K562 (cell line): ENCODE data around the gene C2CD2L. TPM values are rescaled to one million over a fixed set of nuclear protein-coding genes. Genes with fewer than 3 reads are reported as not detected.

ENCODE experiments used
- BMI1 ChIP-seq: fragments of 150-350 bp; IDR thresholded peaks from 2 replicates; pipeline ENCODE4 v1.6.1; 2014; ENCODE audit warnings: low read length
- CREM ChIP-seq: IDR thresholded peaks from 2 replicates; pipeline ENCODE4 v1.6.1; 2014; ENCODE audit warnings: antibody characterized with exemption, low read depth
- EP300 ChIP-seq: IDR thresholded peaks from 2 replicates; pipeline ENCODE4 v1.6.1; 2012; ENCODE audit warnings: low read length, improper control_type of control experiment
- HDAC6 ChIP-seq: IDR thresholded peaks from 2 replicates; pipeline ENCODE4 v1.6.1; 2012; ENCODE audit warnings: low read depth, mild to moderate bottlenecking, control low read depth, inconsistent platforms, low read length, moderate library complexity
- HSF4 ChIP-seq: fragments of 250-450 bp; sonication (Bioruptor Pico); IDR thresholded peaks from 2 replicates; pipeline ENCODE4 v2.1.2; 2022; ENCODE audit warnings: mild to moderate bottlenecking, moderate library complexity, borderline replicate concordance
- KLF1 ChIP-seq: fragments of 450-650 bp; IDR thresholded peaks from 2 replicates; pipeline ENCODE4 v1.6.1; 2016; ENCODE audit warnings: missing genetic modification characterization, missing compliant biosample characterization
- MCM7 ChIP-seq, 2 experiments: fragments of 450-650 bp; IDR thresholded peaks; 2 replicates each; pipeline ENCODE4 v1.6.1; 2016 to 2018
- MTA2 ChIP-seq: fragments of 450-650 bp; IDR thresholded peaks from 2 replicates; pipeline ENCODE4 v1.6.1; 2016; ENCODE audit warnings: low read depth
- NR2C1 ChIP-seq, 2 experiments: fragments of 450-650 bp; IDR thresholded peaks; 2 replicates each; pipeline ENCODE4 v1.6.1; 2017; ENCODE audit warnings: mild to moderate bottlenecking in 2 of 2, antibody characterized with exemption in 1 of 2, inconsistent platforms in 1 of 2, missing compliant biosample characterization in 1 of 2, missing genetic modification characterization in 1 of 2
- PCBP1 ChIP-seq: fragments of 200-400 bp; formaldehyde crosslinking; IDR thresholded peaks from 2 replicates; pipeline ENCODE4 v1.6.1; 2018; ENCODE audit warnings: mild to moderate bottlenecking, low read depth, low read length; ENCODE audit not compliant: poor library complexity, severe bottlenecking
- RFX5 ChIP-seq: IDR thresholded peaks from 2 replicates; pipeline ENCODE4 v1.6.1; 2011; ENCODE audit warnings: low read depth, mild to moderate bottlenecking, improper control_type of control experiment, low read length
- RUNX1 ChIP-seq: sonication (generic); IDR thresholded peaks from 2 replicates; pipeline ENCODE4 v1.6.1; 2016; ENCODE audit warnings: antibody characterized with exemption, low read depth
- SETDB1 ChIP-seq: IDR thresholded peaks from one replicate; pipeline ENCODE4 v1.6.1; 2012; ENCODE audit warnings: low read length, control low read depth, inconsistent platforms
- SMAD2 ChIP-seq: fragments of 150-350 bp; IDR thresholded peaks from 2 replicates; pipeline ENCODE4 v1.6.1; 2014; ENCODE audit warnings: low read depth, mild to moderate bottlenecking, low read length
- SMARCA5 ChIP-seq: fragments of 450-650 bp; IDR thresholded peaks from 2 replicates; pipeline ENCODE4 v1.6.1; 2016
- SOX6 ChIP-seq: fragments of 450-650 bp; IDR thresholded peaks from 2 replicates; pipeline ENCODE4 v1.6.1; 2014; ENCODE audit warnings: mild to moderate bottlenecking
- SUPT5H ChIP-seq: fragments of 450-650 bp; IDR thresholded peaks from 2 replicates; pipeline ENCODE4 v1.6.1; 2016
- TCF7L2 ChIP-seq: fragments of 150-350 bp; IDR thresholded peaks from 2 replicates; pipeline ENCODE4 v1.6.1; 2016; ENCODE audit warnings: low read depth, mild to moderate bottlenecking, low read length, moderate library complexity
- TGIF2 ChIP-seq: sonication (generic); formaldehyde crosslinking; IDR thresholded peaks from 2 replicates; pipeline ENCODE4 v1.8.1; 2022; ENCODE audit warnings: mild to moderate bottlenecking, missing genetic modification reagents, moderate library complexity
- ZC3H11A ChIP-seq: IDR thresholded peaks from 2 replicates; pipeline ENCODE4 v1.6.1; 2012; ENCODE audit warnings: low read depth, low read length, improper control_type of control experiment
- ZNF175 ChIP-seq: fragments of 200-800 bp; sonication (Bioruptor generic); IDR thresholded peaks from 2 replicates; pipeline ENCODE4 v1.6.1; 2016; ENCODE audit warnings: low read depth, mild to moderate bottlenecking, missing genetic modification characterization, missing compliant biosample characterization
- polyA plus RNA-seq, 8 experiments: library from polyadenylated mRNA; depleted of rRNA in 4 of 8; stranded (reverse) in 5 of 8; unstranded in 3 of 8; fragments of >200 nt; fragmentation: Nextera tagmentation in 2 of 8; fragmentation: Illumina TruSeq in 1 of 8; extraction: Ambion mirVana in 2 of 8; extraction: Trizol in 1 of 8; gene quantifications; 2 replicates each; pipeline versions ENCODE4 v1.2.1 to v1.2.3, GENCODE V29; 2011 to 2014; ENCODE audit warnings: inconsistent platforms in 1 of 8, missing spikeins in 1 of 8
- total RNA-seq, 7 experiments: library from RNA; depleted of rRNA in 6 of 7; stranded (reverse); fragments of >200 nt in 6 of 7; fragmentation: Illumina TruSeq in 2 of 7; extraction: Trizol in 2 of 7; gene quantifications; 2 replicates each; pipeline versions ENCODE4 v1.2.1 to v1.2.3, GENCODE V29; 2011 to 2021; ENCODE audit warnings: low replicate concordance in 1 of 7
- TF ChIP-seq, protein P1 (sequence below): fragments of 450-650 bp; IDR thresholded peaks from 2 replicates; pipeline ENCODE4 v1.6.1; 2016; ENCODE audit warnings: low read depth, mild to moderate bottlenecking, moderate library complexity
- TF ChIP-seq, protein P2 (sequence below): fragments of 250-450 bp; sonication (Bioruptor Pico); IDR thresholded peaks from 2 replicates; pipeline ENCODE4 v1.4.0; 2020; ENCODE audit warnings: mild to moderate bottlenecking, moderate library complexity, borderline replicate concordance
- TF ChIP-seq, protein P3 (sequence below): IDR thresholded peaks from 2 replicates; pipeline ENCODE4 v1.6.1; 2012; ENCODE audit warnings: low read depth, low read length, improper control_type of control experiment, borderline replicate concordance
- TF ChIP-seq, protein P4 (sequence below): fragments of 250-450 bp; sonication (Bioruptor Pico); IDR thresholded peaks from 2 replicates; pipeline ENCODE4 v1.8.0; 2021; ENCODE audit warnings: moderate library complexity, mild to moderate bottlenecking, inconsistent platforms

The C2CD2L gene
- total and polyA plus RNA-seq, 9 of the 15 experiments (the other 6 are each of a cell fraction or from before 2014, with no cell fraction given) = 0.66 to 41.2 (median 14.8) TPM

DNA sequence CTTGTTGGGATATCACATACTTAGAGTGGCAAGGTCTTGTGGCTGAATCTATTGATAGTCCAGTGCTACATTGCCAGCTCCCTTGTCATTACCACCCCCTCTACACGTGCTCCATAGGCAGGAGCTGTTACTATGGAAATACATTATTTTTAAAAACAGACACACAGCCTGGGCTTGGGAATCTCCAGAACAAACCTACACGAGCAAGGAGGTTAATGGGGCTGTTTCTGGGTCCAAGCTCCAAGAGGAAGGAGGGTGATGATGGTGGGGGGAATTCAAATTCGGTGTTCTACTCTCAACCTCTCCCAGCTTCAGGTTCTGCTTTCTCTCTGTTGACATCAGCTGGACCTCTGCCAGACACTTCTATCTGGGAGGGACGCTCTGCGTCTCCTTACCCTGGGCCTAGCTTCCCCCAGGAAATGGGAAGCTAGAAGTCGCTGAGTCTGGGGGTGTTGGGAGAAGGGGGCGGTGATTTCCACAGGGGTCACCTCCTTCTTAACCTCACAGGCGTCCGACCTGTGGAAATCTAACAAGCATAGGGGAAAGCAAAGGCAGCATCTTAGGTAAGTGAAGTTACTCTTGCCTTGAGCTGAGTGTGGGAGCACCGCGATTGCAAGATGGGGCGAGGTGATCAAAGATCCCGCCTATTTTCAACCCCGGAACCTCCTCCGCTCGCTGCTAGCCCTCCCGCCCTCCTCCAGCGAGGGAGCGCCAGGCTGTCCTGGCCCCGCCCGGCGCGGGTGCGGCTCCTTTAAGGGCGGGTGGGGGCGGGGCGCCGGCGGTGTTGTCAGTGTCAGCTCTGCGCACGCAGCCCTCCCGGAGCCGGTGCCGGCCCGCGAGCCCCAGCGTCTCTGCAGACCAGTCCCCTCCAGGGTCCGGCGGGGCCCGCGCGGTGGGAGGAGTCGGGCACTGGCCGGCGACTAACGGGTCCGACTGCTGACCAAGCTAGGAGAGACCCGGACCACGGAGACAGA, at the start of gene C2CD2L (continued):
- TF ChIP-seq HSF4 (CRISPR knock-in tag) = no peak
- TF ChIP-seq ZNF175 = peak; percentile 60; the same call in 1 of the 2 replicates
- TF ChIP-seq SETDB1 = no peak
- TF ChIP-seq, protein P1, sequence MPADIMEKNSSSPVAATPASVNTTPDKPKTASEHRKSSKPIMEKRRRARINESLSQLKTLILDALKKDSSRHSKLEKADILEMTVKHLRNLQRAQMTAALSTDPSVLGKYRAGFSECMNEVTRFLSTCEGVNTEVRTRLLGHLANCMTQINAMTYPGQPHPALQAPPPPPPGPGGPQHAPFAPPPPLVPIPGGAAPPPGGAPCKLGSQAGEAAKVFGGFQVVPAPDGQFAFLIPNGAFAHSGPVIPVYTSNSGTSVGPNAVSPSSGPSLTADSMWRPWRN = no peak
- no peak for TF ChIP-seq ZC3H11A
- TF ChIP-seq SMARCA5 = no peak
- TF ChIP-seq NR2C1 (IDR thresholded peaks at IDR 0.05) = no peak
- no peak for TF ChIP-seq NR2C1 (tag; IDR thresholded peaks at IDR 0.05)
- TF ChIP-seq SMAD2 = no peak
- TF ChIP-seq, protein P2, sequence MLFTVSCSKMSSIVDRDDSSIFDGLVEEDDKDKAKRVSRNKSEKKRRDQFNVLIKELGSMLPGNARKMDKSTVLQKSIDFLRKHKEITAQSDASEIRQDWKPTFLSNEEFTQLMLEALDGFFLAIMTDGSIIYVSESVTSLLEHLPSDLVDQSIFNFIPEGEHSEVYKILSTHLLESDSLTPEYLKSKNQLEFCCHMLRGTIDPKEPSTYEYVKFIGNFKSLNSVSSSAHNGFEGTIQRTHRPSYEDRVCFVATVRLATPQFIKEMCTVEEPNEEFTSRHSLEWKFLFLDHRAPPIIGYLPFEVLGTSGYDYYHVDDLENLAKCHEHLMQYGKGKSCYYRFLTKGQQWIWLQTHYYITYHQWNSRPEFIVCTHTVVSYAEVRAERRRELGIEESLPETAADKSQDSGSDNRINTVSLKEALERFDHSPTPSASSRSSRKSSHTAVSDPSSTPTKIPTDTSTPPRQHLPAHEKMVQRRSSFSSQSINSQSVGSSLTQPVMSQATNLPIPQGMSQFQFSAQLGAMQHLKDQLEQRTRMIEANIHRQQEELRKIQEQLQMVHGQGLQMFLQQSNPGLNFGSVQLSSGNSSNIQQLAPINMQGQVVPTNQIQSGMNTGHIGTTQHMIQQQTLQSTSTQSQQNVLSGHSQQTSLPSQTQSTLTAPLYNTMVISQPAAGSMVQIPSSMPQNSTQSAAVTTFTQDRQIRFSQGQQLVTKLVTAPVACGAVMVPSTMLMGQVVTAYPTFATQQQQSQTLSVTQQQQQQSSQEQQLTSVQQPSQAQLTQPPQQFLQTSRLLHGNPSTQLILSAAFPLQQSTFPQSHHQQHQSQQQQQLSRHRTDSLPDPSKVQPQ (CRISPR knock-in tag) = no peak
- TF ChIP-seq RFX5 = no peak
- no peak for TF ChIP-seq MCM7 (IDR thresholded peaks at IDR 0.05)
- no peak for TF ChIP-seq PCBP1
- TF ChIP-seq SUPT5H = peak; percentile 75; the same call in 1 of the 2 replicates
- peak; percentile 16; the same call in 1 of the 2 replicates for TF ChIP-seq EP300
- no peak for TF ChIP-seq RUNX1
- TF ChIP-seq, protein P3, sequence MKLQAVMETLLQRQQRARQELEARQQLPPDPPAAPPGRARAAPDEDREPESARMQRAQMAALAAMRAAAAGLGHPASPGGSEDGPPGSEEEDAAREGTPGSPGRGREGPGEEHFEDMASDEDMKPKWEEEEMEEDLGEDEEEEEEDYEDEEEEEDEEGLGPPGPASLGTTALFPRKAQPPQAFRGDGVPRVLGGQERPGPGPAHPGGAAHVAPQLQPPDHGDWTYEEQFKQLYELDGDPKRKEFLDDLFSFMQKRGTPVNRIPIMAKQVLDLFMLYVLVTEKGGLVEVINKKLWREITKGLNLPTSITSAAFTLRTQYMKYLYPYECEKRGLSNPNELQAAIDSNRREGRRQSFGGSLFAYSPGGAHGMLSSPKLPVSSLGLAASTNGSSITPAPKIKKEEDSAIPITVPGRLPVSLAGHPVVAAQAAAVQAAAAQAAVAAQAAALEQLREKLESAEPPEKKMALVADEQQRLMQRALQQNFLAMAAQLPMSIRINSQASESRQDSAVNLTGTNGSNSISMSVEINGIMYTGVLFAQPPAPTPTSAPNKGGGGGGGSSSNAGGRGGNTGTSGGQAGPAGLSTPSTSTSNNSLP = 0 out of 2 replicates have a peak, but pooled peaks have one; percentile 25
- no peak for TF ChIP-seq BMI1
- TF ChIP-seq CREM = no peak
- no peak for TF ChIP-seq KLF1 (tag)
- TF ChIP-seq TCF7L2 = no peak
- TF ChIP-seq, protein P4, sequence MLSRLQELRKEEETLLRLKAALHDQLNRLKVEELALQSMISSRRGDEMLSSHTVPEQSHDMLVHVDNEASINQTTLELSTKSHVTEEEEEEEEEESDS = no peak
- TF ChIP-seq SOX6 = peak; percentile 54; the same call in 1 of the 2 replicates
- no peak for TF ChIP-seq HDAC6
- TF ChIP-seq MTA2 = no peak
- no peak for TF ChIP-seq TGIF2 (CRISPR knock-in tag)
